PFSK-1 (cell line): ENCODE measurements around the gene ATP6V1C2.

Source experiments
- FOXP2 ChIP-seq: optimal IDR thresholded peaks from 2 replicates; pipeline ENCODE3; 2011; ENCODE audit warnings: borderline replicate concordance, control low read depth, inconsistent platforms; ENCODE audit not compliant: insufficient read depth; ENCODE audit errors: extremely low read length, extremely low read depth
- POLR2AphosphoS5 ChIP-seq: IDR thresholded peaks from 2 replicates; pipeline ENCODE4 v1.6.1; 2012; ENCODE audit warnings: low read depth, mild to moderate bottlenecking, control low read depth, low read length, moderate library complexity
- SIN3A ChIP-seq: IDR thresholded peaks from 2 replicates; pipeline ENCODE4 v1.6.1; 2012; ENCODE audit warnings: mild to moderate bottlenecking, low read length, moderate library complexity, borderline replicate concordance; ENCODE audit not compliant: insufficient read depth
- TAF1 ChIP-seq: IDR thresholded peaks from 2 replicates; pipeline ENCODE4 v1.6.1; 2012; ENCODE audit warnings: low read length, control low read depth, borderline replicate concordance; ENCODE audit not compliant: insufficient read depth
- TF ChIP-seq, protein P1 (sequence below), 2 experiments: IDR thresholded peaks; 2 replicates each; pipeline versions ENCODE4 v1.6.1 to v1.8.0; 2011 to 2012; ENCODE audit warnings: low read depth in 2 of 2, low read length in 2 of 2, control low read depth in 1 of 2, inconsistent platforms in 1 of 2, mild to moderate bottlenecking in 1 of 2, moderate library complexity in 1 of 2; ENCODE audit not compliant: insufficient read depth in 1 of 2

ATP6V1C2 gene

DNA sequence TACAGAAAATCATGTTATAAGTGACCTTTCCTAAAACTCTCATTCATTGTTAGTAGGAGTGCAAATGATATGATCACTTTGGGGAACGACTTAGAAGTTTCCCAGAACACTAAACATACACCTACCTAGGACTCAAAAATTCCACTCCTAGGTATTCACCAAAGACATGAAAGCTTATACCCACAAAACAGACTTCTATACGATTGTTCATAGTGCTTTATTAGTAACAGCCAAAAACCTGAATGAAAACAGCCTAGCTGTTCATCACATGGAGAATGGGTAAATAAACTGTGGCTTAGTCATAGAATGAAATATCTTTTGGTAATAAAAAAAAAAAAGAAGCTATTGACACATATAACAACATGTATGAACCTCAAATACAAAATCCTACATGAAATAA is 40.5 kb upstream of the ATP6V1C2 start:
- TF ChIP-seq, protein P1, sequence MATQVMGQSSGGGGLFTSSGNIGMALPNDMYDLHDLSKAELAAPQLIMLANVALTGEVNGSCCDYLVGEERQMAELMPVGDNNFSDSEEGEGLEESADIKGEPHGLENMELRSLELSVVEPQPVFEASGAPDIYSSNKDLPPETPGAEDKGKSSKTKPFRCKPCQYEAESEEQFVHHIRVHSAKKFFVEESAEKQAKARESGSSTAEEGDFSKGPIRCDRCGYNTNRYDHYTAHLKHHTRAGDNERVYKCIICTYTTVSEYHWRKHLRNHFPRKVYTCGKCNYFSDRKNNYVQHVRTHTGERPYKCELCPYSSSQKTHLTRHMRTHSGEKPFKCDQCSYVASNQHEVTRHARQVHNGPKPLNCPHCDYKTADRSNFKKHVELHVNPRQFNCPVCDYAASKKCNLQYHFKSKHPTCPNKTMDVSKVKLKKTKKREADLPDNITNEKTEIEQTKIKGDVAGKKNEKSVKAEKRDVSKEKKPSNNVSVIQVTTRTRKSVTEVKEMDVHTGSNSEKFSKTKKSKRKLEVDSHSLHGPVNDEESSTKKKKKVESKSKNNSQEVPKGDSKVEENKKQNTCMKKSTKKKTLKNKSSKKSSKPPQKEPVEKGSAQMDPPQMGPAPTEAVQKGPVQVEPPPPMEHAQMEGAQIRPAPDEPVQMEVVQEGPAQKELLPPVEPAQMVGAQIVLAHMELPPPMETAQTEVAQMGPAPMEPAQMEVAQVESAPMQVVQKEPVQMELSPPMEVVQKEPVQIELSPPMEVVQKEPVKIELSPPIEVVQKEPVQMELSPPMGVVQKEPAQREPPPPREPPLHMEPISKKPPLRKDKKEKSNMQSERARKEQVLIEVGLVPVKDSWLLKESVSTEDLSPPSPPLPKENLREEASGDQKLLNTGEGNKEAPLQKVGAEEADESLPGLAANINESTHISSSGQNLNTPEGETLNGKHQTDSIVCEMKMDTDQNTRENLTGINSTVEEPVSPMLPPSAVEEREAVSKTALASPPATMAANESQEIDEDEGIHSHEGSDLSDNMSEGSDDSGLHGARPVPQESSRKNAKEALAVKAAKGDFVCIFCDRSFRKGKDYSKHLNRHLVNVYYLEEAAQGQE (IDR thresholded peaks at IDR 0.05; ENCODE audit: insufficient read depth in 1 of 2, low read depth in 2 of 2, low read length in 2 of 2), result no peak
- TF ChIP-seq TAF1 (no peak), FOXP2 (no peak)

DNA sequence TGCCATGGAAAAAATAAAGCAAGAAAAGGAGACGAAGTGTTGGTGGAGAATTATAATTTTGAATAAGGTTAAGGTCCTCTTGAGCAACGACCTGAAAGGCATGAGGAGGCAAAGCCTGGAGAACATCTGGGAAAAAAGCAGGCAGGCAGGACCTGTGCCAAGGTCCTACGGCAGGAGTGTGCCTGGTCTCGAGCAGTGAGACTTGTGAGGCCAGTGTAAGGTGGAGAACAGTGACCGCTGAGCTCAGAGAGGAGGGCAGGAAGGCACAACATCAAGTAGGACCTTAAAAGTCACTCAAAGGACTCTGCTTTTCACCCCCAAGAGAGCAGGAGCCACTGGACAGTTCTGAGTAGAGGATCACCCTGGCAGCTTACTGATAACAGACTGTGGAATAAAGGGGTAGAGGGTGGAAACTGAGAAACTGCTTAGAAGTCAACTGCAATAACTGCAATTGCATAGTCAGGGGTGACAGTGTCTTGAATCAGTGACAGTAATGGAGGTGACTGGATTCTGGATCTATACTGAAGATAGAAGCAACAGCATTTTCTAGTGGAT is 35.2 kb upstream of the ATP6V1C2 start:
- TF ChIP-seq, protein P1 (IDR thresholded peaks at IDR 0.05; ENCODE audit: insufficient read depth in 1 of 2, low read depth in 2 of 2, low read length in 2 of 2), result no peak
- no peak for TF ChIP-seq FOXP2
- TF ChIP-seq TAF1, result no peak
- no peak for TF ChIP-seq POLR2AphosphoS5
- TF ChIP-seq SIN3A, result no peak

DNA sequence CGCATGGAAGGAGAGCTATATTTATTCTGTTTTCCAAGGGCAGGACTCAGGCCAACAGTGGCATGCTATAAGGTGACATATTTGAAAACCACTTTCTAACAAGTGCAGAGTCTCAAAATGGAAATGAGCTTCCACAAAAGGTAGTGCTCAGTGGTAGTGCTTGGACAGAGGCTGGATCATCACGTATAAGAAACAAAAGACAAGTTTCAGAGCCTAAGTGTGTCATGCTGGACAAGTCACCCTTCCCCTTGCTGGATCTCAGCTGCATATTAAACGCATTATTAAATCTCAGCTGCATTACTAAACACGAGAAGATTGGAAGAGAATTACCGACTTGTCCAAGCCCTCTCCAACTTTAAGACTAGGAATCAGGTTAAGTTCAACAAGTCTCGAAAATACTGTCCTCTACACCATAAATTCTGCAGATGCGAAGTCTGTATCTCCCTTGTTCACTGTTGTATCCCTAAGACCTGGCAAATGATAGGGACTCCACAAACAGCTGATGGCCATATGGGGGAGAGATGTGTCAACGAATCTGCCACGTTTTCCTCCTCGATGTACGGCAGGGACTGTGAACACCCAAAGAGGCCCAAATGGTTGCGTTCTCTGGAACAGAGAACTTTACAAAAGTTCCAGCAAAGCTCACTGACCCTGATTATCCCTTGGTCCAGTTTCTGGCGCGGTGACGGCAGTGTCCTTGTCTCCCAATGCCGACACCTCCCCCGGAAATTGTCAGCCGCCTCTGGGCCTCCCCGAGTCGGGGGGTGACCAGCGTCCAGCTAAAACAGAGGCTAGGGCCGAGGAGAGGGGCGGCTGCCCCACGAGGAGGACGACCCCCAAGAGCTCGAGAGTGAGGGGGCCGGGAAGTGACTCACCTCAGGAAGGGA is 32.3 kb upstream of the ATP6V1C2 start:
- TF ChIP-seq POLR2AphosphoS5 (no peak), TAF1 (no peak), SIN3A (no peak), FOXP2 (no peak)
- TF ChIP-seq, protein P1 (IDR thresholded peaks at IDR 0.05; ENCODE audit: insufficient read depth in 1 of 2, low read depth in 2 of 2, low read length in 2 of 2), result no peak

DNA sequence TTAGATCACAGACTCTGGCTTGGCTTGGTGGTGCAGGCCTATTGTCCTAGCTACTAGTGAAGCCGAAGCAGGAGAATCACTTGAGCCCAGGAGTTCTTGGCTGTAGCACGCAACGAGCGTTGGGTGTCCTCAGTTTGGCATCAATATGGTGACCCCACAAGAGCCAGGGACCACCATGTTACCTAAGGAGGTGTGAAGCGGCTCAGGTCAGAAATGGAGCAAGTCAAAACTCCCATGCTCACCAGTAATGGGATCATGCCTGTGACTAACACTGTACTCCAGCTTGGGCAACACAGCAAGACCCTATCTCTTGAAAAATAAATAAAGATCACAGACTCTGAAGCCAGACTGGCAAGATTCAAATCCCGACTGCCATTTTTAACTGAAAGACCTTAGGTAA is 29.9 kb upstream of the ATP6V1C2 start:
- TF ChIP-seq TAF1 (no peak), FOXP2 (no peak), SIN3A (no peak), POLR2AphosphoS5 (no peak)
- TF ChIP-seq, protein P1 (IDR thresholded peaks at IDR 0.05; ENCODE audit: insufficient read depth in 1 of 2, low read depth in 2 of 2, low read length in 2 of 2), result no peak
